AG04449 (cell line): ENCODE measurements around the gene DEDD2.

ENCODE experiments used
- CTCF ChIA-PET: fragments of 350-600 bp; formaldehyde crosslinking; extraction: SDS; loops from one replicate; lab custom pipeline; 2021; ENCODE audit warnings: antibody characterized with exemption; lab: Yijun Ruan, JAX
- POLR2A ChIA-PET: fragments of 400-600, 350-600 bp; formaldehyde crosslinking; extraction: SDS; loops from one replicate; lab custom pipeline; 2020; ENCODE audit warnings: antibody characterized with exemption, inconsistent platforms; lab: Yijun Ruan, JAX
- DNase-seq: peaks from one replicate; pipeline ENCODE4 v3.0.0-alpha.2; 2010; ENCODE audit warnings: low read depth, low spot score
- H3K4me3 ChIP-seq: 2 replicates; pipeline ENCODE4 v1.5.1; 2011; ENCODE audit warnings: low read depth, mild to moderate bottlenecking, control low read depth, low read length
- TF ChIP-seq, protein P1 (sequence below): IDR thresholded peaks from one replicate; pipeline ENCODE4 v1.5.1; 2011; ENCODE audit warnings: mild to moderate bottlenecking, moderate library complexity, low read length, control low read depth, inconsistent platforms; ENCODE audit not compliant: insufficient read depth; ENCODE audit errors: missing control alignments

DEDD2 gene

DNA sequence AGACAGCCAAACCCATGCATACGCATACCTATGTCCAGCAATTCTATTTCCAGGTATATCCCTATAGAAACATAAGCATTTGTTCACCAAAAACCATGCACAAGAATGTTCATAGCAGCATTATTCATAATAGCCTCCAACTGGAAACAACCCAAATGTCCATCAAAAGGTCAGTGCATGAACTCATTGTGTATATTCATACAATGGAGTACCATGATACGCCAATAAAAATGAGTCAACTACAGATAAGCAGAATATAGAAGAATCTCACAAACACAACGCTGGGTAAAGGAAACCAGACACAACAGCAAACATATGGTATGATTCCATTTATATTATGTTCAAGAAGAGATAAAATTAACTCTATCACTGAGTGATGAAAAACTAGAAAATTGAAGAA is 23.8 kb downstream of the DEDD2 start:
- no peak for DNase-seq
- H3K4me3 ChIP-seq, result no peak overlapping the region
- CTCF ChIA-PET, result interaction anchor here (0.9 kb wide), 1 partner anchor 9 kb away, joined by 3 read pairs; no protein-coding TSS in a partner anchor
- POLR2A ChIA-PET, result no interaction called here
- TF ChIP-seq, protein P1, sequence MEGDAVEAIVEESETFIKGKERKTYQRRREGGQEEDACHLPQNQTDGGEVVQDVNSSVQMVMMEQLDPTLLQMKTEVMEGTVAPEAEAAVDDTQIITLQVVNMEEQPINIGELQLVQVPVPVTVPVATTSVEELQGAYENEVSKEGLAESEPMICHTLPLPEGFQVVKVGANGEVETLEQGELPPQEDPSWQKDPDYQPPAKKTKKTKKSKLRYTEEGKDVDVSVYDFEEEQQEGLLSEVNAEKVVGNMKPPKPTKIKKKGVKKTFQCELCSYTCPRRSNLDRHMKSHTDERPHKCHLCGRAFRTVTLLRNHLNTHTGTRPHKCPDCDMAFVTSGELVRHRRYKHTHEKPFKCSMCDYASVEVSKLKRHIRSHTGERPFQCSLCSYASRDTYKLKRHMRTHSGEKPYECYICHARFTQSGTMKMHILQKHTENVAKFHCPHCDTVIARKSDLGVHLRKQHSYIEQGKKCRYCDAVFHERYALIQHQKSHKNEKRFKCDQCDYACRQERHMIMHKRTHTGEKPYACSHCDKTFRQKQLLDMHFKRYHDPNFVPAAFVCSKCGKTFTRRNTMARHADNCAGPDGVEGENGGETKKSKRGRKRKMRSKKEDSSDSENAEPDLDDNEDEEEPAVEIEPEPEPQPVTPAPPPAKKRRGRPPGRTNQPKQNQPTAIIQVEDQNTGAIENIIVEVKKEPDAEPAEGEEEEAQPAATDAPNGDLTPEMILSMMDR, result no peak

- no peak for DNase-seq
- no peak overlapping the region for H3K4me3 ChIP-seq
- CTCF ChIA-PET, result interaction anchor here (0.9 to 2.5 kb wide), 4 partner anchors 9 to 85 kb away, joined by 3 to 11 read pairs (median 4); no protein-coding TSS in a partner anchor
- POLR2A ChIA-PET, result no interaction called here
- TF ChIP-seq, protein P1, result no peak
Measured at GRCh38 chr19:42193294-42193693, 24.2 kb downstream of the DEDD2 start.

GRCh38 chr19:42191855-42192254 is 25.6 kb downstream of the DEDD2 start:
- TF ChIP-seq, protein P1, result no peak
- CTCF ChIA-PET, result interaction anchor here (2.5 to 13.0 kb wide), 2 partner anchors 9 to 80 kb away, joined by 11 to 173 read pairs; no protein-coding TSS in a partner anchor
- DNase-seq, result no peak
- POLR2A ChIA-PET, result no interaction called here
- no peak overlapping the region for H3K4me3 ChIP-seq

- DNase-seq, result no peak
- ChIA-PET CTCF (interaction anchor here (2.5 to 13.0 kb wide), 2 partner anchors 8 to 80 kb away, joined by 11 to 173 read pairs; no protein-coding TSS in a partner anchor), POLR2A (interaction anchor here (1.0 kb wide), 1 partner anchor 38 kb away, joined by 3 read pairs; no protein-coding TSS in a partner anchor)
- TF ChIP-seq, protein P1, result no peak
- no peak overlapping the region for H3K4me3 ChIP-seq
Measured at GRCh38 chr19:42191330-42191729, 26.1 kb downstream of the DEDD2 start.

DNA sequence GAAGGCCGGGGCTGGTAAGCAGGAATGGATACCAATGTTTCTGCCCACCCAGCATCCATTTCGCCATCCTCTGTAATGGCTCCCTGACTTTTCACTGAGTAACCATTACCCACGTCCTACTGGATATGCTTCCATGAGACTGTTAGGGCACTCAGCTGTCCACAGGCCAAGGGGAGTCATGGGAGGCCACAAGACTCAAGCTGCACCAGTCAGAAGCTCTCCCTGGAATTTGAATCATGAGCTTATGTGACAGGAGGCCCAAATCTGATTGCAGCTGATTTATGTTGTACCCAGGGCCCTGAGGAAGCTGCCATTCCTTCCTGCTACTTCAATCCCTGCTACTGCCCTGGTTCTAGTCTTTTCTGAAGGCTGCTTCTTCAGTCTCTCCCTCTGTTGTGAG is 28.3 kb downstream of the DEDD2 start:
- POLR2A ChIA-PET, result no interaction called here
- TF ChIP-seq, protein P1, result no peak
- no peak for DNase-seq
- no peak overlapping the region for H3K4me3 ChIP-seq
- CTCF ChIA-PET, result interaction anchor here (0.7 to 13.0 kb wide), 3 partner anchors 12 to 77 kb away, joined by 3 to 173 read pairs (median 3); no protein-coding TSS in a partner anchor

DNA sequence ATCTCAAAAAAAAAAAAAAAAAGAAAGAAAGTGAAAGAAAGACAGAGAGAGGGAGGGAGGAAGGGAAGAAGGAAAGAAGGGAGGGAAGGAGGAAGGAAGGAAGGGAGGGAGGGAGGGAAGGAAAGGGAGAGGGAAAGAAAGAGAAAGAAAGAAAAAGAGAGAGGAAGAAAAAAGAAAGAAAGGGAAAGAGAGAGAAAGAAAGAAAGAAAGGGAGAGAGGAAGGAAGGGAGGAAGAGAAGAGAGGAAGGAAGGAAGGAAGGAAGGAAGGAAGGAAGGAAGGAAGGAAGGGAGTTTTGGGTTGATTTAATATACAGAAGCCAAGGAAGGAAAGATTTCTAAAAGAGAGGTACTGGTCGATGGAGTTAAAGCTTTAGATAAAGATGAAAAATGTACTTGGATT is 28.8 kb downstream of the DEDD2 start:
- TF ChIP-seq, protein P1, result no peak
- CTCF ChIA-PET, result interaction anchor here (0.7 to 13.0 kb wide), 4 partner anchors 12 to 77 kb away, joined by 3 to 173 read pairs (median 10); no protein-coding TSS in a partner anchor
- no peak overlapping the region for H3K4me3 ChIP-seq
- DNase-seq, result no peak
- POLR2A ChIA-PET, result no interaction called here
